IPS DF 4.7 (cell line): ENCODE results near the gene HECTD4.
"Not testable (repeated sequence)": the region's sequence is repeated elsewhere in the genome, so short reads cannot be mapped to it uniquely, and the experiment has no call there.

Experiments used
- DNase-seq: peaks from one replicate; pipeline ENCODE4 v3.0.0-alpha.2; 2013; ENCODE audit warnings: low spot score; ENCODE audit errors: extremely low read depth

Gene HECTD4, protein sequence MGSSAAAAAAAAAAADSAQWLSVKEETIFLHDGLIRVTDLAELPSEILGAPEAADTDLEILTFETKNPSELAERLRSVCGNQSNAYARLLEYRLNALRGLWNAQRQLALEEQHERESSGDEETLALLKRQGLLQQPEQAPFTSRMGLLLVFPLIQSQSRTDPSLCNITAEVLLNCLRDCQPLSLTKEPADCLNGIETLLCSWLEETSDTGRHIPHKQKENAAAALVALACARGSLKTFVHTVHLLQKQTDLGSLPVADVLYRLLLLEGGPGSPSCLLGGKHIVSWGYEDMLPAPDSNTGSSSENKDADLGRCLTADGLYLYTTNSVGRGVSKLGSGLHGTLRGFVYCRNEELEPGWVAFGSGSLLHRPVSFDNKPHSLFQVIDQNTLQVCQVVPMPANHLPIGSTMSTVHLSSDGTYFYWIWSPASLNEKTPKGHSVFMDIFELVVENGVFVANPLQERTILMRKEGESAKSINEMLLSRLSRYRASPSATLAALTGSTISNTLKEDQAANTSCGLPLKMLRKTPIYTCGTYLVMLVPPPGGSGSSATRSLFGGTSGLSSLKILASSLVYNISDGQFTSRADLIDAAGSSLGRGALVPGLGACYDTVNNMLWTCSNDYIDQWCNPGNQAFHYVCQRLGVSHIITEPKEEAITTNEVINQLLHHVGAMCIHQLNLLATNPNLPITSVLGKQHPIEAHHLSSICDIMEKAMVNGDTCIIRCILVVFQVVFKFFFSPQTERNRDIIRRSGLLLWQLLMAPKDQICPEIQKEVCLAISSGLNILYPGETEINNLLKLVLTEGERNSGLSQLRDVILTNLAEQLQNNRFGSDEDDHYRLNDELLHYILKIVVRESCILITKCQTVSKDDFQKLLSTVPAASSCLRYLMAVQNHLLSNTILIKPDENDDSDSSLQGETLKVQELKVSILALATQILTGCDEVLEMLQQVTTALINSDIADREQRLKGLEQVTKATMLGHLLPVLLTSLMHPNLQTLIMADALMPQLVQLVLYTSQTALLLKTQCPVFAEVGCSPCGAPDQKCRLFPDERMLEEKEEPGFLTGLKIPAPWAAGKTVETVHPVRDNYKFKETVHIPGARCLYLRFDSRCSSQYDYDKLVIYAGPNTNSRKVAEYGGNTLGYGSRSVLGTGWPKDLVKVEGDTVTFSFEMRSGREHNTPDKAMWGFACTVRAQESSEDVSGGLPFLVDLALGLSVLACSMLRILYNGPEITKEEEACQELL (N-terminal part only)

DNA sequence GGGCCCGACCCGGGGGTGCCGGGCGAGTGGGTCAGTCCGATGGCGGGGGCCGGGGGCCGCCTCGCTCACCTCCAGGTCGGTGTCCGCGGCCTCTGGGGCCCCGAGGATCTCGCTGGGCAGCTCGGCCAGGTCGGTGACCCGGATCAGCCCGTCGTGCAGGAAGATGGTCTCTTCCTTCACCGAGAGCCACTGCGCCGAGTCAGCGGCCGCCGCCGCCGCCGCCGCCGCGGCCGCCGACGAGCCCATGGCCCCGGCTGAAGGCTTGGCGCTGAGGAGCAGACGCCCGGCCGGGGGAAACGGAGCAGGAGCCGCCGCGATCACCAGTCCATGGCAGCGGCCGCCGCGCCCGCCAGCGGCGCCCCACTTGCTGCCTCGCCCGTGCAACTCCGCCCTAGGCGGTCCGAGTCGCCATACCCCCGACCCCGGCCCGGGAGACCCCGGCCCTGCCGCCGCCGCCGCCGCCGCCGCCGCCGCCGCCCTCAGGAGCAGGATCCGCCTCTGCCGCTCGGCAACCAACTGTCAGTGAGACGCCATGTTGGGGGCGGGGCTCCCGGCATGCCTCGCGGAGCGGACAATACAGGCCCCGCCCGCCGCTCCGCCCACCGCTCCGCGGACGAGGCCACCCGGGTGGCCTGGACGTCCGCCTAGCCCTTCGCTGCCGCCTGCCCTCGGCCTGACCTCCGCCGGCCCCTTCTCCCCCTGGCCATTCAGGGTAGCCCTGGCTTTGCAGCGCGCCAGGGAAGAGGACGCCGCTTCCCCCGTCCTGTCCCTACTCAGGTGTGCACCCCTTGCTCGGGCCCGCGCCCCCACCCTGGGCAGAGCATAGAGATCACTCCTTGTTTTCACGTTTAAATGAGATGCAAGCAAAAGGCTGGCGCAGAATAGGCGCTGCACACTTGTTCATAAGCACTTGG is at the start of gene HECTD4:
HECTD4 (minus strand) TSS at position 549 of the 914 bp plus-strand sequence; CDS start at position 246, 303 bp downstream.
- peak; percentile 53 for DNase-seq

DNA sequence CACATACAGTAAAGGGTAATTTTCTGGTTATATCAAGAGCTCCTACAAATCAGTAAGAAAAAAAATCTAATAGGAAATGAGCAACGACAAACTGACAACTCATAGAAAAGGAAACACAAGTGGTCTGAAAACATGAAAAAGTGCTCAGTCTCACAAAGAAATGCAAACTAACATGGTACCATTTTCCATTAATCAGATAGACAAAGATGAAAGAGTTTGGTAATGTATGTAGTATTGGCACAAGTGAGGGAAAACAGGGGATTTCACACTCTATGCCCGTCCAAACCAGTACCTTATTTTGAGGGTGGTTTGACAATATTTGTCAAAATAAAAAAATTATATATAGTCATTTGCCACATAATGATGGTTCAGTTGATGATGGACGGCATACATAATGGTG is 49.7 kb upstream of the HECTD4 start:
- DNase-seq, result no peak

DNA sequence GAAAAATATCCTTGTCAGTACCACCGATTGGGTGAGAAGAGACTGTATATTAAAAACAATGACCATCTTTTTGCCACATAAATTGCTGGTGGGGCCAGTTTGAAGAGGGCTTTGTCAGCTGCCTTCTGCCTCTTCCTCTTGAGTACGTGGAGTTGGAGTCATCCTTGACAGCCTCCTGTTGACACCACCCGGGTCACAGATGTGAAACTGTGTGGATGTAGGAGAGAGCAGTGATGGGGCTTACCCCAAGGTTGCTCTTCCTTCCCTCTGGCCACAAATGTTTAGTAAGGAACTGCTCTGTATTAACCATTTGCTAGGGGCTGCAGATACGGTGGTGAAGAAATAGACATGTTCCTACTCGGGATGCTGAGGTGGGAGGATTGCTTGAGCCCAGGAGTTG is 48.7 kb upstream of the HECTD4 start:
- no peak for DNase-seq

DNA sequence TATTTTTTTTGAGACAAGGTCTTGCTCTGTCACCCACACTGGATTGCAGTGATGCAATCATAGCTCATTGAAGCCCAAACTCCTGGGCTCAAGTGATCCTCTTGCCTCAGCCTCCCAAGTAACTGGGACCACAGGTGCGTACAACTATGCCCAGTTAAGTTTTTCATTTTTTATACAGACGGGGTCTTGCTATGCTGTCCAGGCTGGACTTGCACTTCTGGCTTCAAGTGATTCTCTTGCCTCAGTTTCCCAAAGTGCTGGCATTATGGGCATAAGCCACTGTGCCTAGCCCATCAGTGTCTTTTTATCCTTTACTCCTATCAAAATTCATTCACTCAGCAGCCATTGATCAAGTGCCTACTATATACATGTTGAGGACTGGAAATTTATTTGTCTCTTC is 45.5 kb upstream of the HECTD4 start:
- DNase-seq, result no peak

DNA sequence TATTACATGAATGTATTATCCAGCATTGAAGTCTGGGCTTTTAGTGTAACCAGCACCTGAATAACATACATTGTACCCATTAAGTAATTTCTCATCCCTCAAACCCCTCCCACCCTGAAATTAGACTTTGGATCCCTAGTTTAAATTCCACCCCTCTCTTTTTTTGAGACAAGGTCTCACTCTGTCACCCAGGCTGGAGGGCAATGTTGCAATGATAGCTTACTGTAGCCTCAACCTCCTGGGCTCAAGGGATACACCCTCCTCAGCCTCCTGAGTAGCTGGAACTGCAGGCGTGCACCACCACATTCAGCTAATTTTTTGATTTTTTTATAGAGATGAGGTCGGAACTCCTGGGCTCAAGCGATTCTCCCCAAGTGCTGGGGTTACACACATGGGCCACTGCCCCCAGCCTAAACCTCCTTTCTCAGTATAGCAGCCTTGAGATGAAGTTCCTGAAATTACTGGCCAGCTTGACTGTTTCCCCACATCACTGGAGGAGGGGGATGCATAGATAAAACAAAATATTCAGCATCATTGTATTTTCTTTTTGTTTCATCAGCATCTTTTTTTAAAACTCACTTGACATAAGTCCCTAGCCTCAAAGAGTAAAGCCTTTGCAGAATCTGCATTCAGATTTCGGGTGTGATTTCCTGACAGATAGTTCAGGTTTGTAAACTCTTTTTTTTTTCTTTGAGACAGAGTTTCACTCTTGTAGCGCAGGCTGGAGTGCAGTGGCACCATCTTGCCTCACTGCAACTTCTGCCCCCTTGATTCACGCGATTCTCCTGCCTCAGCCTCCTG is 43.6 kb upstream of the HECTD4 start:
- DNase-seq, result no peak

DNA sequence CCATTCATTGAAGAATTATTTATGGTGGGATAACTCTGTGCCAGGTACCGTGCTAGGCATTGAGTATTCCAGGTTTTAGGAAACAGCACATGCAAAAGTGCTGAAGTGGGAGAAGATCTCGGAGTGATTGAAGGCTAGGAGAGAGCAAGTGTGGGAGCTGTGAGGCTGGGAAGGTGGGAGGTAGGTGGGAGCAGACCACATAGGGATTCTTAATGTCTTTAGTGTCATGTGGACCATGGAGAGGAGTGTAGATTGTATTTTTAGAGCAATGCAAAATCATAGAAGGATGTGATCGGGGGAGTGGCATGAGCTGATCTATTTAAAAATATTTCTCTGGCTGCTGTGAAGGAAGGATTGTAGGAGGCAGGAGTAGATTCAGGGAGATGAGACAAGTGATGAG is 41.9 kb upstream of the HECTD4 start:
- no peak for DNase-seq

DNA sequence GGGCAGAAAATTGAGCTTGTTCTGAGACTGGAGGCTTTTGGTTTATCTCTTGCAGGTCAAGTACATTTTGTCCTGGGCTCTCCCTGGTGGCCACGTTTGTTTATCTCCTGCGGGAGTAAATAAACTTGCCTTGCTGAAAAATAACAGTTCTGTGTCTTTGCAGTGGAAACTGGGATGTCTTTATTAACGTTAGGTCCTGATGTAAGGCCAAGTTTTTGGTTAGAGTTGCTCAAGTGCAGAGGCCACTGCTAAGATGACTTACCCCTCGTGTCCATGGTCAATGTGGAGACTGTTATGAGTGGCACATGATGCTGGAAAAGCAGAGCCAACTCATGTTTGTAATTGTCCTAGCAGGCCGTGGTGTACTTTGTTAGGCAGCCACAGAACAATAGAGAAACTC is 40.3 kb upstream of the HECTD4 start:
- no peak for DNase-seq

DNA sequence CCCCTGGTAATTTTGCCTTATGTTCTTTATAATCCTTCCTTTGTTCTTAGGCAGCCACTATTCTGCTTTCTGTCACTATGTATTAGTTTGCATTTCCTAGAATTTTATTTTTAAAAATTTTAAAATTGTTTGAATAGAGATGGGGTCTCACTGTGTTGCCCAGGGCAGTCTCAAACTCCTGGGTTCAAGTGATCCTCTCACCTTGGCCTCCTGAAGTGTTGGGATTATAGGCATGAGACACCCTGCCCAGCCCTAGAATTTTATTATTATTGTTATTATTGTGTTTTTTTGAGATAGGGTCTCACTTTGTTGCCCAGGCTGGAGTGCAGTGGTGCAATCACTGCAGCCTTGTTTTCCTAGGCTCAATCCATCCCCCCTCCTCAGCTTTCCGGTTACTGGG is 39.1 kb upstream of the HECTD4 start:
- DNase-seq, result no peak

DNA sequence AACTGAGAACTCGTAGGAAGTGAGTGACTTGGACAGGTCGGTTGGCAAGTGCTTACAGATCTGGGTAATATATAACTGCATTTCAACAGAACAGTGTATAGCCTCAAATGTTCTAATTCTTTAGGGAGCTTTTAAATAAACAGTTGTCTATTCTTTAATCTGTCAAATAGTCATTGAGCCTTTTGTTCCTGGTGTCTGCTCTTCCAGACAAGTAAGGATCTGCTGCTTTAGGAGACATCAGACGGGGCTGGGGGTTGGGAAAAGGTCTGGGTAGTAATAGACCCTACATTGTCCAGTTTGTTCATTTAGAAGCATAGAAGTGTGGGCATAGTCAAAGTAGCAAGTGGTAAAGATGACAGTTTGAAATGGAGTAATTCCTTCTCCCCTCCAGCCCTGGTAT is 38.5 kb upstream of the HECTD4 start:
- no peak for DNase-seq

DNA sequence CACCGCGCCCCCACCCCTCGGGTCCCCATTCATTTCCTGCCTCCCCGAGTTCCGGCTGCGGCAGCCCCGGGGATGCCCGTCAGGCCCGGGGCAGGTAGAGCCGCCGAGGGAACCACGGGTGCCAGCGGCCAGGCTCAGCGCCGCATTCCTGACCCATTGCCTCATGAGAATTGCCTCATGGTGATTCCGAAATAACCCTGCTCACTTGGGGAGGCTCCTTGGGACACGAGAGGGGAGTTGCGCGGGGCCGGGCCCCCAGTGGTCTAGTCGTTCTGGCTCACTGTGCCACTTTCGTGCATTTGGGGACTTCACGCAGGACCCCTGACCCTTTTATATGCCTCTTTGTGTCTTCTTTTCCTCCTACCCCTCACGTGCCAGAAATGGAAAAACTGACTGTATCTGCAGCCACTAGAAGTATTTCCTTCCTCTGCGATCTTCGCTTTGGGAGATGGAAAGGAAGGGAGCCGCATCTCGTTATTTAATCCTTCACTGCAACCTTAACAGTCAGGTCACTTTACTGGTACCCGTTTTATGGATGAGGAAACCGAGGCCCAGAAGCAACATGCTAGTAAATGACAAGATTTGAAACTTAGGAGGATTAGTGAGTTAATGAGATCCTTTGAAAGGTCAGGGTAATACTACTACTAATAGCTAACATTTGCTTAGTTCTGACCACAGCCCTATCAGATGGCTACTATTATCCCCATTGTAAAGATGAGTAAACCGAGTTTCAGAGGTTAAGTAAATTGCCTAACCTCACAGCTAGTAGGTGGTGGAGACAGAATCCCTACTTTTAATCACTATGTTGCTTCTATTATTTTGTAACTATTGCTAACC is 37.3 kb upstream of the HECTD4 start:
- DNase-seq, result no peak

DNA sequence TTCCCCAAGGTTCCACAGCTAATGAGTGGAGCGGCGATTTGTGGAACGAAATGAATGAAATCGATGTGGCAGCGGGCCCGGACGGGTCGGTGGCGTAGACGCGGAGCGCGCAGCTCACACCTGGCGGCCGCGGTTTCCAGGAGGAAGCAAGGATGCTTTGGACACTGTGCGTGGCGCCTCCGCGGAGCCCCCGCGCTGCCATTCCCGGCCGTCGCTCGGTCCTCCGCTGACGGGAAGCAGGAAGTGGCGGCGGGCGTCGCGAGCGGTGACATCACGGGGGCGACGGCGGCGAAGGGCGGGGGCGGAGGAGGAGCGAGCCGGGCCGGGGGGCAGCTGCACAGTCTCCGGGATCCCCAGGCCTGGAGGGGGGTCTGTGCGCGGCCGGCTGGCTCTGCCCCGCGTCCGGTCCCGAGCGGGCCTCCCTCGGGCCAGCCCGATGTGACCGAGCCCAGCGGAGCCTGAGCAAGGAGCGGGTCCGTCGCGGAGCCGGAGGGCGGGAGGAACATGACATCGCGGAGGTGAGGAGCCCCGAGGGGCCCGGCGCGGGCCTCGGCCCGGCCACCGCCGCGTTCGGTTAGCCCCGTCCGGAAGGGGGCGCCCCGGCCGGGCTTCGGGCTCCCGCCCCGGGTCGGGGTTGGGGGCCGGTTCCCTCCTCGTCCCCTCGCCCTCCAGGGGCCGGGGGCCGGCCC is 36.5 kb upstream of the HECTD4 start, which contains the start of gene PTPN11:
PTPN11 (plus strand) TSS at position 340 of the 689 bp plus-strand sequence; CDS start at position 505, 165 bp downstream.
- no peak for DNase-seq

DNA sequence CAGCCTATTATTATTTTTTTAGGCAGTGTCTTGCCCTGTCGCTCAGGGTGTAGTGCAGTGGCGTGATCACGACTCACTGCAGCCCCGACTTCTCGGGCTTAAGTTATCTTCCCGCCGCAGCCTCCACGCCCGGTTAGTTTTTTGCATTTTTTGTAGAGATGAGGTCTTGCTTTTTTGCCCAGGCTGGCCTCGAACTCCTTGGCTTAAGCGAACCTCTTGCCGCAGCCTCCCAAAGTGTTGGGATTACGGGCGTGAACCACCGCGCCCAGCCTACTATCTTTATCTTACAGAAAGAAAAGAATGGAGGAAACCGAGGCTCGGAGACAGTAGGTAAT is 36.0 kb upstream of the HECTD4 start:
- no peak for DNase-seq

DNA sequence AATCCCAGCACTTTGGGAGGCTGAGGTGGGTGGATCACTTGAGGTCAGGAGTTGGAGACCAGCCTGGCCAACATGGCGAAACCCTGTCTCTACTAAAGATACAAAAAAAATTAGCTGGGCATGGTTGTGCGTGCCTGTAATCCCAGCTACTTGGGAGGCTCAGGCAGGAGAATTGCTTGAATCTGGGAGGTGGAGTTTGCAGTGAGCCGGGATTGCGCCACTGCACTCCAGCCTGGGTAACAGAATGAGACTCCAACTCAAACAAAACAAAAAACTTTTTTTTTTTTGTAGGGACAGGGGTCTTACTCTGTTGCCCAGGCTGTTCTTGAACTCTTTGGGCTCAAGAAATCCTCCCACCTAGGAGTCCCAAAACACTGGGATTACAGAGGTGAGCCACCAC is 33.2 kb upstream of the HECTD4 start:
- DNase-seq, result not testable (repeated sequence)

DNA sequence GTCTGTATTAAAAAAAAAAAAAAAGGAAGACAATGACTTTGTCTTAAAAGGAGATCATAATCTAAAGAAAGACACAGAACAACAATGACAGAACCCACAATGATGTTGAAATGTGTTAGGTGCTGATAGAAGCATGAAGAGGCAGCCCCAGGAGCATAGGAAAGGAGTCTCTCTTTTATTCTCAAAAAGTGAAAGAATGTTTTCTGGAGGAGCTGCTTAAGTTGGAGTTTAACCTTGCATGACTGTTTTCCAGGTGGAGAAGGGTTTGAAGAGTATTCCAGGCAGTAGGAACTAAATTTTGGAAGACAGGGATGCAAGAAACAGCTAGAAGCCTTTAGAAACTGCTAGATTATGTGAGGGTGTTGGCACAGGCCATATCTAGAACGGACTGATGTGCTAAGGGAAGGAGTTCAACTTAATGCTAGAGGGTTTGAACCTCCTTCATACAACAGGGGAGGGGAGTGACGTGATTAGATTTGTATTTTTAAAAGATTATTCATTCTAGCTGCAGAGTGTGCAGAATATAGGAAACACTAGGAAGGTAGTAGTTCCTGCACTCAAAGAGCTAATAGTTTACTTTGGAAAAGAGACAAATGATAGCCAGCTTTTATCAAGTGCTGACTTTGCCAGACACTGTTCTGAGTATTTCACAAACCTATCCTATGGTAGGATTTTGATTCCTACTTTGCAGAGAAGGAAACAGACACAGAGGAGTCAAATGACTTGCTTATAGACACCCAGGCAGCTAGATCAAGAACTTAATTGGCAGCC is 31.8 kb upstream of the HECTD4 start:
- no peak for DNase-seq

DNA sequence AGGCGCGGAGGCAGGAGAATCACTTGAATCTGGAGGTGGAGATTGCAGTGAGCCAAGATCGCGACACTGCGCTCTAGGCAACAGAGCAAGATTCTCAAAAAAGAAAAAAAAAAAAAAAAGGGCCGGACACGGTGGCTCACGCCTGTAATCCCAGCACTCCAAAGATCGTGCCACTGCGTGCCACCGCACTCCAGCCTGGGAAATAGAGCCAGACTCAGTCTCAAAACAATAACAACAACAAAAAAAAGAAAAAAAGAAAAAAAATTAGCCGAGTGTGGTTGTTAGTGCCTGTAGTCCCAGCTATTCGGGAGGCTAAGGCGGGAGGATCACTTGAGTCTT is 27.6 kb upstream of the HECTD4 start:
- DNase-seq, result no peak

DNA sequence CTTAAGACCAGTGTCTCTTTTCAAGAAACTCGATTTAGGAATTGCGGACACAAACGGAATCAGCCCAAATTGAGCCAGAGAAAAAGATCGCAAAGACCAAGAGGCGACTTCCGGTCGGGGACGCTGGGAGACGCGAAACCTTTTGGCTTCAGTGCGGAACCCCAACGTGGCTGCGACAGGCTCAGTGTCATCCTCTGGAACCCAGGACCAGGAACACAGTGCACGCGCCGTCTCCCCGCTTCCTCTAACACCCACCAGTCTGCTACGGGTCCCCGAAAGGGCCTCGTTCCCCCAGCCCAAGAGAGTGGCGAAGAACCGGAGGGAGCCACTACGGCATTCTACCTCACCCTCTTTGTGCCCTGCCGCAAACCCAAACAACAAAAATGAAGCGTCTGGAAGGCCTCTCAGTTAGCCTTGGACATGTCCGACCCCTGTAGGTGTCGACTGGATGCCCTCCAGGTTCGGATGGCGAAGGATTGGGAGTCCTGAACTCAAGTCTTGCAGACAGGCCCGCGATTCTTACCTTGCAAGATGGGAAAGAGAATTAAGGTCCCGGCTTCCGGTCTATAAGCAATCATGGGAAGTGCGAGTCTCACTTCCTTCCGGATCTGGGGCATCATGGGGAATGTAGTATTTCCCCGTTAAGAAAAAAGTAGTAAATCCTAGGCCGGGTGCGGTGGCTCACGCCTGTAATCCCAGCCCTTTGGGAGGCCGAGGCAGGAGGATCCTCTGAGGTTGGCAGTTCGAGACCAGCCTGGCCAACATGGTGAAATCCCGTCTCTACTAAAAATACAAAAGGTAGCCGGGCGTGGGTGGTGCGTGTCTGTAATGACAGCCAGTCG is 27.1 kb upstream of the HECTD4 start, which contains the start of gene RPL6:
RPL6 (minus strand) TSS at position 542 of the 842 bp plus-strand sequence. CDS start 949 bp downstream, outside the sequence.
- DNase-seq, result no peak

DNA sequence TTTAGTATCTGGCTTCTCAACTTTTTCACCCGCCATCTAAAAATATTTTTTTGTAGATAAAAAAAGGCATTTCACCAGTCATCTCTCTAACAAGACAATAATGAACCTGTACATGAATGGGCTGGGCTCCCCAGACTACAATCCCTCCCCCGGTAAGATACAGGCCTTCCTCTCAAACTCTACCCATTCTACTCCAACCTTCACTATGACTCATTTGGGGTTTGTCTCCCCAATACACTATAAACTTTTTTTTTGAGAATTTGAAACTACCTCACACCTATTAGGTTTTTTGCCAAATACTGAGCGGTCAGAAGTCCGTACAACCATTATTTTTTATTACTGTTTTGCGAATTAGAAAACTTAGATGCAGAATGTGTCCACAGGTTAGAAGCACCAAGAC is 26.4 kb upstream of the HECTD4 start:
- DNase-seq, result no peak
